NCI-H2081 (cell line): Measurements from ENCODE around the gene SNTB2.

Source experiments
- DNase-seq, 2 experiments: peaks; one replicate each; lab custom pipeline; 2025; lab: John Stamatoyannopoulos, UW

Gene SNTB2

GRCh38 chr16:69344171-69344570 is 157.2 kb downstream of the SNTB2 start:
- DNase-seq, result no peak

GRCh38 chr16:69345923-69346322 is 159.0 kb downstream of the SNTB2 start:
- DNase-seq, result no peak

- no peak for DNase-seq
These were observed 159.7 kb downstream of the SNTB2 start for GRCh38 chr16:69346683-69347082.

GRCh38 chr16:69348222-69348621 is 161.3 kb downstream of the SNTB2 start:
- no peak for DNase-seq

GRCh38 chr16:69349536-69349935 is 162.6 kb downstream of the SNTB2 start:
- no peak for DNase-seq

- DNase-seq, result no peak
These were observed 163.7 kb downstream of the SNTB2 start for GRCh38 chr16:69350536-69351133.

- DNase-seq, result no peak
These were observed 164.5 kb downstream of the SNTB2 start, which contains the start of gene TMED6 for GRCh38 chr16:69351309-69352027. Gene TMED6 (minus strand): TSS chr16:69351786. CDS start chr16:69351753, 33 bp downstream.
